ENCODE data around the gene LMX1B.

The LMX1B gene

DNA sequence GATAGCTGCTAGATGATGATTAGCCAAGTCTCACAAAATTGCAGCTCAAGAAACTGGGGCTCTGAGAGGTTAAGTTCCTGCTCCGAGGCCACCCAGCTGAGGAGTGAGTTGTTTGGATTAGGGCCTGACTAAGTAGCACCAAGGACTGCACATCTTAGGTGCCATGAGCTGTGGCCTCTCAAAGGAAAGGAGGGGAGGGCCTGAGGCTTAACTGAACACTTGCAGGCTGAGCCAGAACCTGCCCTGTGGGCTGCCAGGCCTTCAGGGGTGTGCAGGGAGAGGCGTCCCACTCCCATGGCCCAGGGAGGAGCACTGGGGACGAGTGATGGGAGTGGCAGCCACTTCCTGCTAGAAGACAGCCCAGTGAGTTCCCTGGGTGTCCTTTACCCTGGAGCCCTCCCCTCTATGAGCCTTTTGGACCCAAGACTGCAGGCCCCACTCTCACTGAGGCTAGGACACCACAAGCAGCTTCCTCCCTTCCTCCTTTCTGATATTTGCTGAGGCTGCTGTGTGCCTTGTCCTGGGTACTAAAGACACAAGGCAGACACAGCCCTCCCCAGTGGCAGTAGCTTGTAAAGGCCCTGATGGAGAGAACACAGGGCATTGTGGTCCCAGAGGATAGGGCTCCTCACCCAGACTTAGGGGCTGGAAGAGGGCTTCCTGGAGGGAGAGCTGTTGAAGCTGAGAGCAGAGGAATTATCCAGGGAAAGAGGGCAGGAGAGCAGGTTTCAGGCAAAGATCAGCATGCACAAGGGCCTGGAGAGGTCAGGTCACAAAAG lies 22.1 kb downstream of the LMX1B start:
- H3K9ac ChIP-seq (ENCODE audit: low read length in 2 of 2): no peak overlapping the region
- no peaks in the 10 kb centered on the region for H3K36me3 ChIP-seq (ENCODE audit: control insufficient read depth in 2 of 2, insufficient read depth in 2 of 2, low read length in 2 of 2)
- H3K27ac ChIP-seq (ENCODE audit: low read length): no peak overlapping the region
- peaks cover 44 to 50% of the 10 kb centered on the region in 2 donors for H3K27me3 ChIP-seq (ENCODE audit: control insufficient read depth in 1 of 2, insufficient read depth in 2 of 2, low read length in 2 of 2)
- H3K4me3 ChIP-seq (ENCODE audit: low read length in 2 of 2): no peak overlapping the region
- no peaks in the 10 kb centered on the region for H3K4me1 ChIP-seq (ENCODE audit: control insufficient read depth, insufficient read depth, low read length)
- H3K9me3 ChIP-seq (ENCODE audit: control insufficient read depth in 2 of 2, low read length in 2 of 2): no peaks in the 10 kb centered on the region

DNA sequence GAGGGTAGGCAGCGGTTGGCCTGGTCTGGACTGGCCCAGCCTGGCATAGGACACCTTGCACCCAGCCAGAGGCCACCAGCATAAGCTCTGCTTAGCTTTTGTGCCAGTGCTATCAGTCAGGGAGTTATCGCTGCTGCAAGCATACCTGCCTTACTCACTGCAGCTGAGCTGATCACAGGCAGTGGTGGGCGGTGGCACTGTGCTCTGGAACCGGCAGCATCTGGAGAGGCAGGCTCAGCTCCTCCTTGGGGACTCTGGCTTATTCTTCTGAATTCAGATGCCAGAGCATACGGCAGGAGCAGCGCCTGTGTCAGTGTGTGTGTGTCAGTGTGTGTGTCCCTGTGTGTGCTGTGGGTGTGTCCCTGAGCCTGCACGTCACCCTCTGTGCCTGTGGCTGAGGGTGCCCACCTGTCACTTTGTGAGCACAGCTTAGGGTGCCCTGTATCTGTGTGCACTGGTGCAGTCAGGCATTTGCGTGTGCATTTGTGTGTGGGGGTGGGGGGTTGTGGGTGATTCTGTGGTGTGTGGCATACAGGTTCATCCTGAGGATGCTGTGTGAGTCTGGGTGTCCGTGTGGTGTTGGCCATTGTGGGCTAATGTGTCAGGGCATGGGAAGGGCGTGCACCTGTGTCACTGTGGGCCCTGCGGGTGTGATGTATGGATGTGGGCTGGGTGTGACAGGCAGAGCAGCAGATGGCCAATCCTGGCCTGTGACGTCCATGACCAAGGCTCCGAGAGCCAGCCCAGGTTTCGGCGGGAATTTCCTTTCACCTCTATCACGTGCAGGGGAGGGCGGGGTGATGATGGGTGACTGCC lies 23.5 kb downstream of the LMX1B start:
- peaks cover 47 to 50% of the 10 kb centered on the region in 2 donors for H3K27me3 ChIP-seq (ENCODE audit: control insufficient read depth in 1 of 2, insufficient read depth in 2 of 2, low read length in 2 of 2)

DNA sequence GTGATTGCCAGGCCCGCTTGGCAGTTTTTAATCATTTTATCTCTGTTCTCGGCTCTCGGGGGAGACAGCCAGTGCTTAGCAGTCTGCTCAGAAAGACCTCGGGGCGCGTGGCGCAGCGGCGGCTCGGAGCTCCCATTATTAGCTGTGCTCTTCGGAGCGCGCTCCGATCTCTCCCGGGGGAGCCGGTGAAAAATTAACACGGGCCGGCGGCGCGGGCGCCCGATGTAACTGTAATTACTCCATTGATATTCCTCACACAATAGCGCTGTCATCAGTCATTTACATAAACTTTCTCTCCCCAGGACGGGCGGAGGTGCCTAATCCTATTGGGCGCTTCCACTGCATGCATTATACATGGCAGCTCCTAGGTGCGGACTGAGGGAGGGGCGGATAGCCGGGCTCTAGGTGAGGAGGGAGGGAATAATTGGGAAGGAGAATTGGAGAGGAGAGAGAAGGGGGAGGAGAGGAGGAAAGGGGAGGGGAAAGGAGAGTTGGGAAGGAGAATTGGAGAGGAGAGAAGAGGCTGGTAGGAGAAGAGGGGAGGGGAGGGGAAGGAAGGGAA lies 24.9 kb downstream of the LMX1B start:
- Histone ChIP-seq H3K4me3 (ENCODE audit: low read length in 2 of 2) (peak overlapping the region; percentile 22 to 31), H3K36me3 (ENCODE audit: control insufficient read depth in 2 of 2, insufficient read depth in 2 of 2, low read length in 2 of 2) (no peaks in the 10 kb centered on the region), H3K9ac (ENCODE audit: low read length in 2 of 2) (no peak overlapping the region), H3K27me3 (ENCODE audit: control insufficient read depth in 1 of 2, insufficient read depth in 2 of 2, low read length in 2 of 2) (peaks cover 50 to 57% of the 10 kb centered on the region in 2 donors), H3K9me3 (ENCODE audit: control insufficient read depth in 2 of 2, low read length in 2 of 2) (no peaks in the 10 kb centered on the region), H3K27ac (ENCODE audit: low read length) (no peak overlapping the region), H3K4me1 (ENCODE audit: control insufficient read depth, insufficient read depth, low read length) (no peaks in the 10 kb centered on the region)

More for the DNA sequence above, 23.5 kb downstream of the LMX1B start:
- H3K9me3 ChIP-seq (ENCODE audit: control insufficient read depth in 2 of 2, low read length in 2 of 2): no peaks in the 10 kb centered on the region
- no peak overlapping the region for H3K4me3 ChIP-seq (ENCODE audit: low read length in 2 of 2)
- no peak overlapping the region for H3K27ac ChIP-seq (ENCODE audit: low read length)
- H3K9ac ChIP-seq (ENCODE audit: low read length in 2 of 2): no peak overlapping the region
- H3K36me3 ChIP-seq (ENCODE audit: control insufficient read depth in 2 of 2, insufficient read depth in 2 of 2, low read length in 2 of 2): no peaks in the 10 kb centered on the region
- H3K4me1 ChIP-seq (ENCODE audit: control insufficient read depth, insufficient read depth, low read length): no peaks in the 10 kb centered on the region

DNA sequence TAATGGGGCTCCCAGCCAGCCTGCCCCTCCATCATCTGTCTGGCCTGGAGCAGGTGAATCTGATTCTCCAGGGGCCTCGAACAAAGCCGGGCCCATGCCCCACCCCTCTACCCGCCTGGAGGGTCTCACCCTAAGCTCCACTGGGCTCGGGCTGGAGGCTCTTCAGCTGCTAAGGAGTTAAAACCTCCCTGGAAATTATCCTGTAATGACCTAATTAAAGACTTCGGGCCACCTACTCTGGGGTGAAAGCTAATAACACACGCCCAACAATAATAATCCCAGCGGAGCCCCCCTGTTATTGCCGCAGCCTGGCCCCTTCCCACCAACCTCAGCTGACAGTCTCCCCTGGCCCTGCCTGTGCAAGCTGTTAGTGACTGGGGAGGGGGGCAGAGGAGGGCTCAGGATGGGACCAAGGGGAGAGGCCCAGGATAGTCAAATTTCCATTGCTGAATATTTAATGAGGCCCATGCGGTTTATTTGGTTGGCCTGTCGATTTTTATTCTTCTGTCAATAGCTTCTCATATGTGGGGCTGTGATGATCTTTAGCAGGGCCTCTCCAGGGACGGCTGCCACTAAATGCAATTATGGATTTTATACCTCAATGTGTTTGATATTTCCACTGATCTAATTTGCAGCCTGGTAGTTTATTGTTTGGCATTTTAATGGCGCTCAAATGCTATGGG lies 25.7 kb downstream of the LMX1B start:
- no peaks in the 10 kb centered on the region for H3K4me1 ChIP-seq (ENCODE audit: control insufficient read depth, insufficient read depth, low read length)
- no peaks in the 10 kb centered on the region for H3K36me3 ChIP-seq (ENCODE audit: control insufficient read depth in 2 of 2, insufficient read depth in 2 of 2, low read length in 2 of 2)
- H3K4me3 ChIP-seq (ENCODE audit: low read length in 2 of 2): no peak overlapping the region
- peaks cover 51 to 59% of the 10 kb centered on the region in 2 donors for H3K27me3 ChIP-seq (ENCODE audit: control insufficient read depth in 1 of 2, insufficient read depth in 2 of 2, low read length in 2 of 2)
- no peak overlapping the region for H3K9ac ChIP-seq (ENCODE audit: low read length in 2 of 2)
- H3K9me3 ChIP-seq (ENCODE audit: control insufficient read depth in 2 of 2, low read length in 2 of 2): no peaks in the 10 kb centered on the region
- no peak overlapping the region for H3K27ac ChIP-seq (ENCODE audit: low read length)

DNA sequence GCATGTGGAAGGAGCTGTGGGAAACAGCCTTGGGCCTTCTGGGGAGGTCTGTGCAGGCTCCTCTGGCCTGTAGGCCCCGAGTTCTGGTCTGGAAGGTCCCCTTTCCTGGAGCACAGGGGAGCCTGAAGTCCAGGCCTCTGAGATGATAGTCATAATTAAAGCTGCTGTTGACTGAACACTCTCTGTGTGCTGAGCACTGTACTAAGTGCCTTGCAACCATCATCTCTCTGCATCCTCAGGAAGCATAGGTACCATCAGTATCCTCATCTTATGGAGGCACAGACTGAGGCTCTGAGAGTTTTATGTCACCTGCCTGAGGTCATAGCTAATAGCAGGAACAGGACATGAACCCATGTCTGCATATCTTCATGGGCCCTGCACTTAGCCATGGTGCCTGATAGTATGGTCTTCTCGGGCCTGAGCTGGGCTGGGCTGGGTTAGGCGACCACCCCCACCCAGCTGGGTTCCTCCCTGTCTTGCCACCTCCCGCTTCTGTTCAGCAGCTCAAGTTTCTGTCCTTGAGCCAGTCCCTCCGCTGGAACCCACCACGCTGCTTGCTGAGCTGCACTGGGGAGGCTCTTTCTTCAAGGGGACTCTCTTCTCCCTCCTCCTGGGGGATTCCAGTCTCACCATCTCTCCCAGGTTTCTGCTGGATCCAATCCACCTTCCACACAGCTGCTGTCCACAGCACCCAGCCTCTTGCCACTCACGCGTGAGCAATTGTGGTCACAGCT lies 27.6 kb downstream of the LMX1B start:
- no peak overlapping the region for H3K27ac ChIP-seq (ENCODE audit: low read length)
- H3K9ac ChIP-seq (ENCODE audit: low read length in 2 of 2): no peak overlapping the region
- H3K27me3 ChIP-seq (ENCODE audit: control insufficient read depth in 1 of 2, insufficient read depth in 2 of 2, low read length in 2 of 2): peaks cover 62 to 72% of the 10 kb centered on the region in 2 donors
- H3K9me3 ChIP-seq (ENCODE audit: control insufficient read depth in 2 of 2, low read length in 2 of 2): no peaks in the 10 kb centered on the region
- H3K4me3 ChIP-seq (ENCODE audit: low read length in 2 of 2): no peak overlapping the region
- H3K36me3 ChIP-seq (ENCODE audit: control insufficient read depth in 2 of 2, insufficient read depth in 2 of 2, low read length in 2 of 2): no peaks in the 10 kb centered on the region
- H3K4me1 ChIP-seq (ENCODE audit: control insufficient read depth, insufficient read depth, low read length): no peaks in the 10 kb centered on the region

DNA sequence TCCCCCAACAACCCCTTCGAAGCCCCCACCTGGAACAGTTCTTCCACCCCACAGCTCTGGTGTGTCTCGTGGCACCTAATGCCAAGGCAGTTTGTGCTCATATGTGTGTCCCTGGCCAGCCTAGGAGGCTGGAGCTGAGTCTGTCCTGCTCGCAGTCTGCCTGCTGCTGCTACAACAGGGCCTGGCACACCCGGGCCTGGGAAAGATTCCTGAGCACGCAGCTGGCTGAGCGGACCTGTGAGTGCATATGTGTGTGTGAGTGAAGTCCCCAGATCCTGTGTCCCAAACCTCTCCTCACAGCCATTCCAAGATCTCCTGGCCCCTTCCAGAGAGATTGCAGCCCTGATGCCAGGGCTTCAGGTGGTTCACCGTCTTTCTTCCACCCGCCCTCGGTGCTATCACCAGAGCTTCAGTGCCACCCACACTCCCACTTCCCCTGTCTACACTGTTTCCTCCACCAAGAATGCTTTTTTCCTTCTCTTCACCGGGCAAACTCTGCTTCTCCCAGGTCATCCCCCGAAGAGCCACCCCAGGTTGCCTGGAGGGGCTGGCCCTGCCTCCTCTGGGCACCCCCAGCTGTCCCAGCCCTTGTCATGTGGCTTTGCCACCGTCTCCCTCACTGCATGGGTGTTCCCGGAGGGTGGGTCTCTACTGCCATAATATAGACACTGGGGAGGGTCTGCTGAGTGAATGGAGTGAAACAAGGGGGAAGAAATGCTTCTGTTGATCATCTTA lies 28.4 kb downstream of the LMX1B start:
- no peaks in the 10 kb centered on the region for H3K4me1 ChIP-seq (ENCODE audit: control insufficient read depth, insufficient read depth, low read length)
- no peak overlapping the region for H3K9ac ChIP-seq (ENCODE audit: low read length in 2 of 2)
- H3K9me3 ChIP-seq (ENCODE audit: control insufficient read depth in 2 of 2, low read length in 2 of 2): no peaks in the 10 kb centered on the region
- no peak overlapping the region for H3K27ac ChIP-seq (ENCODE audit: low read length)
- H3K4me3 ChIP-seq (ENCODE audit: low read length in 2 of 2): no peak overlapping the region
- no peaks in the 10 kb centered on the region for H3K36me3 ChIP-seq (ENCODE audit: control insufficient read depth in 2 of 2, insufficient read depth in 2 of 2, low read length in 2 of 2)
- peaks cover 59 to 70% of the 10 kb centered on the region in 2 donors for H3K27me3 ChIP-seq (ENCODE audit: control insufficient read depth in 1 of 2, insufficient read depth in 2 of 2, low read length in 2 of 2)

DNA sequence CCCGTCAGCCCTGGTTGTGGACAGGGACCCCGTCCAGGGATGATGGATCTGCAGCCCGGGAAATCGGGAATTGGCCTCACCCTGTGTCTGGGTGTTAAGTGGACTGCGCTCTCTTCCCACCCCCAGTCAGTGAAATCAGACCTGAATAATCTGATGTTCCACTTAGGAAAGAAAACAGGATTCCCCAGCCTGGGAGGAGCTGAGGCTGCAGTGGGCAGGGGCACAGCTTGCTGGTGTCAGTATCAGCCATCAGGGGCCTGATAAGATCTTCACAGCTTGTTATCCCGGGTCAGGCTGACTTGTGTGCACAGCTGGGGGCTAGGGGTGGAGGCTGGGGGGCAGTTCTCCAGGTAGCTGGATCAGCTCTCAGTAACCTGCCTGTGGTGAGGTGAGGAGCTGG lies 29.1 kb downstream of the LMX1B start:
- no peak overlapping the region for H3K4me3 ChIP-seq (ENCODE audit: low read length in 2 of 2)
- no peaks in the 10 kb centered on the region for H3K36me3 ChIP-seq (ENCODE audit: control insufficient read depth in 2 of 2, insufficient read depth in 2 of 2, low read length in 2 of 2)
- H3K9me3 ChIP-seq (ENCODE audit: control insufficient read depth in 2 of 2, low read length in 2 of 2): no peaks in the 10 kb centered on the region
- H3K9ac ChIP-seq (ENCODE audit: low read length in 2 of 2): no peak overlapping the region
- H3K27me3 ChIP-seq (ENCODE audit: control insufficient read depth in 1 of 2, insufficient read depth in 2 of 2, low read length in 2 of 2): peaks cover 60 to 65% of the 10 kb centered on the region in 2 donors
- H3K27ac ChIP-seq (ENCODE audit: low read length): no peak overlapping the region
- H3K4me1 ChIP-seq (ENCODE audit: control insufficient read depth, insufficient read depth, low read length): no peaks in the 10 kb centered on the region

DNA sequence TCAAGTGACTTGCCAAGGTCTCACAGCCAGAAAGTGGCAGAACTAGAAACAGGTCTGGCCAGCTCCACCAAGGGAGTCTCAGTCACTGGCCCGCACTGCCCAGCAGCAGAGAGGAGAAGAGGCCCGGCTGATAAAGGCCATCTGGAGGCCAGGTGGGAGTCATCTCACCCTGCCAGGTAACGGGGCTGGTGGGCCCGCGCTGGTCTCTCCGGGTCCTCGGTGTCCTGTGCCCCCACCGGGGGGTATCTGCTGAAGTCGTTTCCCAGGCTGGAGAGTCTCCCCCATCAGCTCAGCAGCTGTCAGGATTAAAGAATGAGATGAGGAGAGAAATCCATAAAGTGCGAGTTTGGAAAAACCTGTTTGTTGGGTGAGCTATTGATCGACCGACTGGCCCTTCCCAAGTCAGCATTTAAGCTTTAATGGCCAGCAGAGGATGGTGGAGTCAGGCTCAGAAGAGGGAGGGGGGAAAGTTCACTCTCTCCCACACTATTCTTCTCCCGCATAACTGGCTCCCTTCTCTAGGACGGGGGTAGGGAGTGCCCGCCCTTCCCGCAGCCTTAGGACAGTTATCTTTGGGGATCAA lies 30.3 kb downstream of the LMX1B start:
- Histone ChIP-seq H3K36me3 (ENCODE audit: control insufficient read depth in 2 of 2, insufficient read depth in 2 of 2, low read length in 2 of 2) (no peaks in the 10 kb centered on the region), H3K9me3 (ENCODE audit: control insufficient read depth in 2 of 2, low read length in 2 of 2) (no peaks in the 10 kb centered on the region), H3K4me1 (ENCODE audit: control insufficient read depth, insufficient read depth, low read length) (no peaks in the 10 kb centered on the region), H3K27me3 (ENCODE audit: control insufficient read depth in 1 of 2, insufficient read depth in 2 of 2, low read length in 2 of 2) (peaks cover 53 to 58% of the 10 kb centered on the region in 2 donors), H3K27ac (ENCODE audit: low read length) (no peak overlapping the region), H3K9ac (ENCODE audit: low read length in 2 of 2) (no peak overlapping the region), H3K4me3 (ENCODE audit: low read length in 2 of 2) (no peak overlapping the region)

DNA sequence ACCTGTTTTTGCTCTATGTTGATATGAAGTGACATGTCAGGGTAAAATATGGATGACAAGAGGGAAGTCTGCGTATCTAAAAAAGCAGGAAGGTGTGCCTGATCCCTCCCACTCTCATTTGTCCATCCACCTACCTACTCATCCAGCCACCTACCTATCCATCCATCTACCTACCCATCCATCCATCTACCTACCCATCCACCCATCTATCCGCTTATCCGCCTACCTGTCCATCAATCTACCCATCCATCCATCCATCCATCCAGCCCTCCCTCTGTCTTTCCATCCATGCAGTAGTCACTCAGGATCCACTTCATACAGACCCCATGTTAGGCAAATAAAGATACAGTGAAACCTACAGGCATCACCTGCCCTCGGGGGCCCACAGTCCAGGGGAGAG lies 32.4 kb downstream of the LMX1B start:
- peaks cover 51 to 58% of the 10 kb centered on the region in 2 donors for H3K27me3 ChIP-seq (ENCODE audit: control insufficient read depth in 1 of 2, insufficient read depth in 2 of 2, low read length in 2 of 2)
- H3K4me1 ChIP-seq (ENCODE audit: control insufficient read depth, insufficient read depth, low read length): no peaks in the 10 kb centered on the region
- H3K9ac ChIP-seq (ENCODE audit: low read length in 2 of 2): no peak overlapping the region
- no peak overlapping the region for H3K4me3 ChIP-seq (ENCODE audit: low read length in 2 of 2)
- no peak overlapping the region for H3K27ac ChIP-seq (ENCODE audit: low read length)
- H3K9me3 ChIP-seq (ENCODE audit: control insufficient read depth in 2 of 2, low read length in 2 of 2): no peaks in the 10 kb centered on the region
- H3K36me3 ChIP-seq (ENCODE audit: control insufficient read depth in 2 of 2, insufficient read depth in 2 of 2, low read length in 2 of 2): no peaks in the 10 kb centered on the region
